ENCODE measurements around the gene TMEM120B.
A peak's percentile ranks its signal among the peaks of the same experiment; 100 is the strongest.
"Not testable (repeated sequence)": the region's sequence is repeated elsewhere in the genome, so short reads cannot be mapped to it uniquely, and the experiment has no call there.

The TMEM120B gene

DNA sequence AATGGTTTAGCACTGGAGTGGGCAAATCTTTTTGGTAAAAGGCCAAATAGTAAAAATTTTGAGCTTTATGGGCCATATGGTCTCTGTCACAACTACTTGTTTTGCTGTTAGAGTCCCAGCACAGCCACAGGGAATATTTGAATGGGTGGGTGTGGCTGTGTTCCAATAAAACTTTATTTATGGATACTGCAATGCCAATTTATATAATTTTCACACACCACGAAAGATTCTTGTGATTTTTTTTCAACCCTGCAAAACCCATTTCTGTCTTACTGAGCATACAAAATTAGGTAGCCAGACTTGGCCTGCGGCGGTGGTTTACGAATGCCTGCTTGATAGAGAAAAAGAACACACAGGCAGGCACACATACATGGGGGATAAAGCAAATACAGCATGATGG is 28.3 kb downstream of the TMEM120B start:
- Histone ChIP-seq H3K27me3 (ENCODE audit: control insufficient read depth in 3 of 3, insufficient read depth in 3 of 3, low read depth in 1 of 3, low read length in 3 of 3) (no peaks in the 10 kb centered on the region), H3K9me3 (replicated peaks in 1 of 2; ENCODE audit: control insufficient read depth in 2 of 2, insufficient read depth in 1 of 2, low read depth in 1 of 2, low read length in 2 of 2) (no peaks in the 10 kb centered on the region), H3K9ac (ENCODE audit: low read depth, low read length, poor library complexity) (no peak overlapping the region), H2BK15ac (ENCODE audit: low read length) (no peak overlapping the region), H3K79me1 (ENCODE audit: low read depth, low read length) (peaks cover 5% of the 10 kb centered on the region), H3K18ac (ENCODE audit: low read length) (no peak overlapping the region), H2AK5ac (ENCODE audit: low read depth, low read length) (no peak overlapping the region), H3K4me1 (ENCODE audit: control insufficient read depth in 2 of 2, insufficient read depth in 1 of 2, low read depth in 1 of 2, low read length in 2 of 2) (no peaks in the 10 kb centered on the region), H3K4me3 (ENCODE audit: low read length in 2 of 2) (no peak overlapping the region), H2BK12ac (ENCODE audit: low read length) (no peak overlapping the region), H3K4me2 (ENCODE audit: insufficient read depth, low read length, poor library complexity, severe bottlenecking) (no peak overlapping the region), H2AFZ (ENCODE audit: low read length) (no peak overlapping the region), H4K8ac (ENCODE audit: low read depth, low read length) (no peak overlapping the region), H2BK120ac (ENCODE audit: low read depth, low read length) (no peak overlapping the region), H3K4ac (ENCODE audit: low read length) (no peak overlapping the region), H3K36me3 (replicated peaks in 1 of 2; ENCODE audit: control insufficient read depth in 2 of 2, insufficient read depth in 2 of 2, low read length in 2 of 2) (no peaks in the 10 kb centered on the region), H3K27ac (replicated peaks; ENCODE audit: low read length) (no peak overlapping the region), H3K23ac (ENCODE audit: low read depth, low read length, poor library complexity) (no peak overlapping the region), H4K91ac (ENCODE audit: low read depth, low read length, poor library complexity) (no peak overlapping the region), H3K14ac (ENCODE audit: low read length) (no peak overlapping the region), H2BK5ac (ENCODE audit: low read length) (no peak overlapping the region)
- no peak for DNase-seq (ENCODE audit: low spot score)
- WGBS, 2 donors (ENCODE audit: extremely low coverage in 2 of 2, insufficient read length in 2 of 2, insufficient replicate concordance in 1 of 2): no CpG with 5 or more reads among the region's 4 CpGs

DNA sequence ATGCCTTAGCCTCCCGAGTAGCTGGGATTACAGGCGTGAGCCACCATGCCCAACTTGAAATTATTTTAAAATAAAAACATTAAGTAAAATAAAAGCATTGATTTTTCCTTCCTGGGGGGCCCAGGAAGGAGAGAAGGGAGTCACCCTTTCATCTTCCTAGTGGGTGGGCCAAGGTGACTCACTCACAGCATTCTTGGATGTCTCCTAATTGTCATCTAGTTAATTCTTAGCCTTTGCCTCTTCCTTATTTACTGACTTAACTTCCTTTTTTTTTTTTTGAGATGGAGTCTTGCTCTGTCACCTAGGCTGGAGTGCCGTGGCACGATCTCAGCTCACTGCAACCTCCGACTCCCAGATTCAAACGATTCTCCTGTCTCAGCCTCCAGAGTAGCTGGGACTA is 29.2 kb downstream of the TMEM120B start:
- Histone ChIP-seq H2BK120ac (ENCODE audit: low read depth, low read length) (no peak overlapping the region), H3K4ac (ENCODE audit: low read length) (no peak overlapping the region), H2BK15ac (ENCODE audit: low read length) (no peak overlapping the region), H3K14ac (ENCODE audit: low read length) (no peak overlapping the region), H3K18ac (ENCODE audit: low read length) (no peak overlapping the region), H3K4me3 (ENCODE audit: low read length in 2 of 2) (no peak overlapping the region), H2BK12ac (ENCODE audit: low read length) (no peak overlapping the region), H3K79me1 (ENCODE audit: low read depth, low read length) (peaks cover 5% of the 10 kb centered on the region), H4K91ac (ENCODE audit: low read depth, low read length, poor library complexity) (no peak overlapping the region), H3K27ac (replicated peaks; ENCODE audit: low read length) (no peak overlapping the region), H3K9me3 (replicated peaks in 1 of 2; ENCODE audit: control insufficient read depth in 2 of 2, insufficient read depth in 1 of 2, low read depth in 1 of 2, low read length in 2 of 2) (no peaks in the 10 kb centered on the region), H3K9ac (ENCODE audit: low read depth, low read length, poor library complexity) (no peak overlapping the region), H2BK5ac (ENCODE audit: low read length) (no peak overlapping the region), H3K23ac (ENCODE audit: low read depth, low read length, poor library complexity) (no peak overlapping the region), H3K4me2 (ENCODE audit: insufficient read depth, low read length, poor library complexity, severe bottlenecking) (no peak overlapping the region), H2AK5ac (ENCODE audit: low read depth, low read length) (no peak overlapping the region), H3K36me3 (replicated peaks in 1 of 2; ENCODE audit: control insufficient read depth in 2 of 2, insufficient read depth in 2 of 2, low read length in 2 of 2) (no peaks in the 10 kb centered on the region), H3K27me3 (ENCODE audit: control insufficient read depth in 3 of 3, insufficient read depth in 3 of 3, low read depth in 1 of 3, low read length in 3 of 3) (no peaks in the 10 kb centered on the region), H3K4me1 (ENCODE audit: control insufficient read depth in 2 of 2, insufficient read depth in 1 of 2, low read depth in 1 of 2, low read length in 2 of 2) (no peaks in the 10 kb centered on the region), H4K8ac (ENCODE audit: low read depth, low read length) (no peak overlapping the region), H2AFZ (ENCODE audit: low read length) (no peak overlapping the region)
- WGBS, 2 donors (ENCODE audit: extremely low coverage in 2 of 2, insufficient read length in 2 of 2, insufficient replicate concordance in 1 of 2): no CpG with 5 or more reads among the region's 6 CpGs
- DNase-seq (ENCODE audit: low spot score): no peak

GRCh38 chr12:121745545-121745944 is 33.0 kb downstream of the TMEM120B start:
- H2BK15ac ChIP-seq (ENCODE audit: low read length); H4K8ac ChIP-seq (ENCODE audit: low read depth, low read length); H2BK5ac ChIP-seq (ENCODE audit: low read length); H2AFZ ChIP-seq (ENCODE audit: low read length); H3K9me3 ChIP-seq (replicated peaks in 1 of 2; ENCODE audit: control insufficient read depth in 2 of 2, insufficient read depth in 1 of 2, low read depth in 1 of 2, low read length in 2 of 2); H3K36me3 ChIP-seq (replicated peaks in 1 of 2; ENCODE audit: control insufficient read depth in 2 of 2, insufficient read depth in 2 of 2, low read length in 2 of 2); H3K4me1 ChIP-seq (ENCODE audit: control insufficient read depth in 2 of 2, insufficient read depth in 1 of 2, low read depth in 1 of 2, low read length in 2 of 2); H3K4me2 ChIP-seq (ENCODE audit: insufficient read depth, low read length, poor library complexity, severe bottlenecking); H2BK120ac ChIP-seq (ENCODE audit: low read depth, low read length); H2BK12ac ChIP-seq (ENCODE audit: low read length); H4K91ac ChIP-seq (ENCODE audit: low read depth, low read length, poor library complexity); H3K23ac ChIP-seq (ENCODE audit: low read depth, low read length, poor library complexity); H3K9ac ChIP-seq (ENCODE audit: low read depth, low read length, poor library complexity); H3K14ac ChIP-seq (ENCODE audit: low read length); H3K4me3 ChIP-seq (ENCODE audit: low read length in 2 of 2); H2AK5ac ChIP-seq (ENCODE audit: low read depth, low read length); H3K4ac ChIP-seq (ENCODE audit: low read length); H3K27ac ChIP-seq (replicated peaks; ENCODE audit: low read length); DNase-seq (ENCODE audit: low spot score); H3K27me3 ChIP-seq (ENCODE audit: control insufficient read depth in 3 of 3, insufficient read depth in 3 of 3, low read depth in 1 of 3, low read length in 3 of 3); H3K79me1 ChIP-seq (ENCODE audit: low read depth, low read length); H3K18ac ChIP-seq (ENCODE audit: low read length): not testable (repeated sequence)
- no CpG with 5 or more reads among the region's 5 CpGs for WGBS, 2 donors (ENCODE audit: extremely low coverage in 2 of 2, insufficient read length in 2 of 2, insufficient replicate concordance in 1 of 2)

DNA sequence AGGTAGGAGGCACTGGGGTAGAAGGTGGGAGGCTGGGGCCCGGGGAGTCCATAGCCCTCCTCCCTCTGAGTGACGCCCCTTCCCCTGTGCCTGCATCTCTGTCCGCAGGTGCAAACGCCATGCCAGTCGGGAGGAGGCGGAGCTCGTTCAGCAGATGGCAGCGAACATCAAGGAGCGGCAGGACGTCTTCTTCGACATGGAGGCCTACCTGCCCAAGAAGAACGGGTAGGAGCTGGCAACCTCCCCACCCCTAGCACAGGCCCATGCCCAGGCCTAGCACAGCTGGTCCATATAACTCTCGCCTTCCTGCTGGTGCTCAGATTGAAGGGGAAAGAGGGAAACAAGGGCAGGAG is 35.6 kb downstream of the TMEM120B start:
- no peak overlapping the region for H4K91ac ChIP-seq (ENCODE audit: low read depth, low read length, poor library complexity)
- no peak overlapping the region for H3K9ac ChIP-seq (ENCODE audit: low read depth, low read length, poor library complexity)
- peak overlapping the region; percentile 77 for H2BK5ac ChIP-seq (ENCODE audit: low read length)
- H3K79me1 ChIP-seq (ENCODE audit: low read depth, low read length): peaks cover 3% of the 10 kb centered on the region
- H2BK120ac ChIP-seq (ENCODE audit: low read depth, low read length): no peak overlapping the region
- no peaks in the 10 kb centered on the region for H3K9me3 ChIP-seq (replicated peaks in 1 of 2; ENCODE audit: control insufficient read depth in 2 of 2, insufficient read depth in 1 of 2, low read depth in 1 of 2, low read length in 2 of 2)
- no peak overlapping the region for H2BK12ac ChIP-seq (ENCODE audit: low read length)
- DNase-seq (ENCODE audit: low spot score): no peak
- no peak overlapping the region for H3K4me3 ChIP-seq (ENCODE audit: low read length in 2 of 2)
- H3K27me3 ChIP-seq (ENCODE audit: control insufficient read depth in 3 of 3, insufficient read depth in 3 of 3, low read depth in 1 of 3, low read length in 3 of 3): no peaks in the 10 kb centered on the region
- WGBS, 2 donors (ENCODE audit: extremely low coverage in 2 of 2, insufficient read length in 2 of 2, insufficient replicate concordance in 1 of 2): no CpG with 5 or more reads among the region's 13 CpGs
- H3K4me2 ChIP-seq (ENCODE audit: insufficient read depth, low read length, poor library complexity, severe bottlenecking): no peak overlapping the region
- H3K18ac ChIP-seq (ENCODE audit: low read length): peak overlapping the region; percentile 29
- peak overlapping the region; percentile 42 for H3K14ac ChIP-seq (ENCODE audit: low read length)
- no peak overlapping the region for H4K8ac ChIP-seq (ENCODE audit: low read depth, low read length)
- H3K36me3 ChIP-seq (replicated peaks in 1 of 2; ENCODE audit: control insufficient read depth in 2 of 2, insufficient read depth in 2 of 2, low read length in 2 of 2): peaks cover 5 to 9% of the 10 kb centered on the region in 2 donors
- H3K4me1 ChIP-seq (ENCODE audit: control insufficient read depth in 2 of 2, insufficient read depth in 1 of 2, low read depth in 1 of 2, low read length in 2 of 2): peaks cover 9% of the 10 kb centered on the region in 2 donors
- peak overlapping the region; percentile 18 for H2AK5ac ChIP-seq (ENCODE audit: low read depth, low read length)
- H3K4ac ChIP-seq (ENCODE audit: low read length): peak overlapping the region; percentile 46
- H3K23ac ChIP-seq (ENCODE audit: low read depth, low read length, poor library complexity): peak overlapping the region; percentile 10
- peak overlapping the region; percentile 28 for H3K27ac ChIP-seq (replicated peaks; ENCODE audit: low read length)
- peak overlapping the region; percentile 37 for H2BK15ac ChIP-seq (ENCODE audit: low read length)
- H2AFZ ChIP-seq (ENCODE audit: low read length): peak overlapping the region; percentile 62
